Large intestine (tissue), 3 donors: ENCODE data around the gene PCGF3. TPM values are rescaled to one million over a fixed set of nuclear protein-coding genes. Genes with fewer than 3 reads are reported as not detected.
A peak's percentile ranks its signal among the peaks of the same experiment; 100 is the strongest.
"Not testable (repeated sequence)": the region's sequence is repeated elsewhere in the genome, so short reads cannot be mapped to it uniquely, and the experiment has no call there.

Experiments
- DNase-seq, 2 donors: peaks; one replicate each; pipeline versions ENCODE4 v3.0.0 to v3.0.0-alpha.2; 2013
- H3K27ac ChIP-seq: one replicate; pipeline ENCODE4 v1.5.1; 2013; ENCODE audit warnings: low read length
- H3K27me3 ChIP-seq: 2 replicates; pipeline ENCODE4 v1.6.1; 2013; ENCODE audit warnings: low read length; ENCODE audit not compliant: control insufficient read depth, insufficient read depth
- H3K36me3 ChIP-seq: 2 replicates; pipeline ENCODE4 v1.6.1; 2013; ENCODE audit warnings: low read length; ENCODE audit not compliant: control insufficient read depth, insufficient read depth
- H3K4me1 ChIP-seq: one replicate; pipeline ENCODE4 v1.6.1; 2013; ENCODE audit warnings: low read length; ENCODE audit not compliant: control insufficient read depth, insufficient read depth
- H3K4me3 ChIP-seq: one replicate; pipeline ENCODE4 v1.5.1; 2013; ENCODE audit warnings: low read length
- H3K9me3 ChIP-seq: one replicate; pipeline ENCODE4 v1.6.1; 2013; ENCODE audit warnings: mild to moderate bottlenecking, low read depth, low read length, moderate library complexity; ENCODE audit not compliant: control insufficient read depth
- WGBS: methylation state at CpG from one replicate; pipeline ENCODE4 v1.1.5; 2013; ENCODE audit warnings: low lambda C conversion rate; ENCODE audit not compliant: insufficient coverage; 5-methylcytosine and 5-hydroxymethylcytosine counted together
- polyA plus RNA-seq: library from polyadenylated mRNA; unstranded; fragments of 120-200 nt; gene quantifications from one replicate; pipeline ENCODE4 v1.2.1, GENCODE V29; 2013

Gene PCGF3
- polyA plus RNA-seq, 1 donor = 78.0 TPM

GRCh38 chr4:754221-755120, 48.8 kb downstream of the PCGF3 start:
- H3K27ac ChIP-seq = no peak overlapping the region
- no peaks in the 10 kb centered on the region for H3K4me1 ChIP-seq
- DNase-seq = no peak
- H3K36me3 ChIP-seq = peaks cover 60% of the 10 kb centered on the region
- H3K9me3 ChIP-seq = peaks cover 13% of the 10 kb centered on the region
- no peak overlapping the region for H3K4me3 ChIP-seq
- no CpG with 5 or more reads among the region's 32 CpGs for WGBS
- no peaks in the 10 kb centered on the region for H3K27me3 ChIP-seq

GRCh38 chr4:757111-757510, 51.5 kb downstream of the PCGF3 start:
- H3K4me1 ChIP-seq = no peaks in the 10 kb centered on the region
- no peak overlapping the region for H3K4me3 ChIP-seq
- H3K36me3 ChIP-seq = peaks cover 64% of the 10 kb centered on the region
- WGBS = no CpG with 5 or more reads among the region's 20 CpGs
- H3K27me3 ChIP-seq = no peaks in the 10 kb centered on the region
- H3K27ac ChIP-seq = no peak overlapping the region
- H3K9me3 ChIP-seq = peaks cover 16% of the 10 kb centered on the region
- DNase-seq = no peak

GRCh38 chr4:759810-760209, 54.2 kb downstream of the PCGF3 start:
- H3K4me3 ChIP-seq, H3K4me1 ChIP-seq, H3K27ac ChIP-seq, H3K27me3 ChIP-seq, DNase-seq: not testable (repeated sequence)
- 83% methylated on average over 6 of the region's 24 CpGs for WGBS
- peaks cover 64% of the 10 kb centered on the region for H3K36me3 ChIP-seq
- H3K9me3 ChIP-seq = peaks cover 12% of the 10 kb centered on the region

GRCh38 chr4:760616-761015, 55.0 kb downstream of the PCGF3 start:
- peaks cover 65% of the 10 kb centered on the region for H3K36me3 ChIP-seq
- H3K27me3 ChIP-seq = no peaks in the 10 kb centered on the region
- WGBS = 100% methylated on average over 2 of the region's 21 CpGs
- peaks cover 12% of the 10 kb centered on the region for H3K9me3 ChIP-seq
- no peak for DNase-seq
- no peaks in the 10 kb centered on the region for H3K4me1 ChIP-seq
- no peak overlapping the region for H3K4me3 ChIP-seq
- no peak overlapping the region for H3K27ac ChIP-seq

- Histone ChIP-seq H3K4me1 (no peaks in the 10 kb centered on the region), H3K27ac (no peak overlapping the region), H3K4me3 (no peak overlapping the region), H3K27me3 (no peaks in the 10 kb centered on the region), H3K9me3 (peaks cover 12% of the 10 kb centered on the region), H3K36me3 (peaks cover 68% of the 10 kb centered on the region)
- DNase-seq = no peak
- WGBS = 92% methylated on average over 2 of the region's 14 CpGs
Observed at GRCh38 chr4:761086-761485, 55.5 kb downstream of the PCGF3 start.

- Histone ChIP-seq H3K9me3 (peaks cover 12% of the 10 kb centered on the region), H3K27ac (no peak overlapping the region), H3K4me1 (peaks cover under 1% of the 10 kb centered on the region), H3K36me3 (peaks cover 68% of the 10 kb centered on the region), H3K4me3 (no peak overlapping the region), H3K27me3 (no peaks in the 10 kb centered on the region)
- no peak for DNase-seq
- WGBS = 100% methylated on average over 4 of the region's 14 CpGs
Observed at GRCh38 chr4:761739-762138, 56.1 kb downstream of the PCGF3 start.

- peaks cover 5% of the 10 kb centered on the region for H3K4me1 ChIP-seq
- H3K36me3 ChIP-seq = peaks cover 68% of the 10 kb centered on the region
- DNase-seq = peak in 1 of 2 donors; percentile 63
- H3K27me3 ChIP-seq = no peaks in the 10 kb centered on the region
- H3K9me3 ChIP-seq = peaks cover 12% of the 10 kb centered on the region
- no peak overlapping the region for H3K4me3 ChIP-seq
- H3K27ac ChIP-seq = no peak overlapping the region
- 100% methylated on average over 1 of the region's 24 CpGs for WGBS
Observed at GRCh38 chr4:762211-763190, 56.9 kb downstream of the PCGF3 start.

GRCh38 chr4:763191-763810, 57.7 kb downstream of the PCGF3 start:
- no peak overlapping the region for H3K4me3 ChIP-seq
- WGBS = 93% methylated on average over 3 of the region's 23 CpGs
- peaks cover 68% of the 10 kb centered on the region for H3K36me3 ChIP-seq
- peaks cover 7% of the 10 kb centered on the region for H3K9me3 ChIP-seq
- H3K27me3 ChIP-seq = no peaks in the 10 kb centered on the region
- H3K27ac ChIP-seq = no peak overlapping the region
- H3K4me1 ChIP-seq = peaks cover 5% of the 10 kb centered on the region
- DNase-seq = no peak

- WGBS = 100% methylated on average over 1 of the region's 11 CpGs
- Histone ChIP-seq H3K27ac (no peak overlapping the region), H3K36me3 (peaks cover 71% of the 10 kb centered on the region), H3K4me1 (peaks cover 5% of the 10 kb centered on the region), H3K9me3 (peaks cover 4% of the 10 kb centered on the region), H3K4me3 (no peak overlapping the region), H3K27me3 (no peaks in the 10 kb centered on the region)
- DNase-seq = no peak
Observed at GRCh38 chr4:763922-764321, 58.3 kb downstream of the PCGF3 start.
